IPS-18c (cell line): ENCODE results near the gene NUP62.
A peak's percentile ranks its signal among the peaks of the same experiment; 100 is the strongest.

Source experiments
- H3K4me3 ChIP-seq: 2 replicates; pipeline ENCODE4 v1.7.0; 2013; ENCODE audit warnings: low read depth, mild to moderate bottlenecking, low read length, moderate library complexity; ENCODE audit not compliant: insufficient read depth
- H3K9me3 ChIP-seq: one replicate; pipeline ENCODE4 v1.6.1; 2013; ENCODE audit warnings: mild to moderate bottlenecking, low read length, moderate library complexity; ENCODE audit not compliant: control insufficient read depth, insufficient read depth

Gene NUP62

GRCh38 chr19:49880162-49880869, 49.0 kb downstream of the NUP62 start:
- Histone ChIP-seq H3K9me3 (peaks cover 3% of the 10 kb centered on the region), H3K4me3 (no peak overlapping the region)

- peaks cover 3% of the 10 kb centered on the region for H3K9me3 ChIP-seq
- H3K4me3 ChIP-seq, result no peak overlapping the region
Measured at GRCh38 chr19:49879243-49879963, 49.9 kb downstream of the NUP62 start.

- H3K4me3 ChIP-seq, result peak overlapping the region; percentile 86
- H3K9me3 ChIP-seq, result peaks cover 3% of the 10 kb centered on the region
Measured at GRCh38 chr19:49878744-49879070, 50.6 kb downstream of the NUP62 start.

GRCh38 chr19:49877879-49878743, 51.2 kb downstream of the NUP62 start:
- peak overlapping the region; percentile 86 for H3K4me3 ChIP-seq
- peaks cover under 1% of the 10 kb centered on the region for H3K9me3 ChIP-seq

GRCh38 chr19:49877020-49877878, 52.1 kb downstream of the NUP62 start, which contains the start of the genes AKT1S1 and TBC1D17:
TSS of gene AKT1S1 (minus strand) at chr19:49877355. CDS start at chr19:49873295, 4,060 bp downstream.
TSS of gene TBC1D17 (plus strand) at chr19:49877702. CDS start at chr19:49877724, 22 bp downstream.
- Histone ChIP-seq H3K4me3 (peak within 1 kb of the TSS; percentile 99), H3K9me3 (no peaks in the 10 kb centered on the region)

- Histone ChIP-seq H3K9me3 (no peaks in the 10 kb centered on the region), H3K4me3 (peak overlapping the region; percentile 99)
Measured at GRCh38 chr19:49876422-49877019, 52.8 kb downstream of the NUP62 start.

GRCh38 chr19:49875857-49876421, 53.4 kb downstream of the NUP62 start:
- no peaks in the 10 kb centered on the region for H3K9me3 ChIP-seq
- peak overlapping the region; percentile 99 for H3K4me3 ChIP-seq

- peak overlapping the region; percentile 99 for H3K4me3 ChIP-seq
Measured at GRCh38 chr19:49875177-49875576, 54.1 kb downstream of the NUP62 start.

GRCh38 chr19:49874503-49875157, 54.7 kb downstream of the NUP62 start:
- Histone ChIP-seq H3K9me3 (no peaks in the 10 kb centered on the region), H3K4me3 (no peak overlapping the region; the same call in none of the 2 replicates)

More at GRCh38 chr19:49875177-49875576, 54.1 kb downstream of the NUP62 start:
- no peaks in the 10 kb centered on the region for H3K9me3 ChIP-seq

GRCh38 chr19:49873834-49874233, 55.5 kb downstream of the NUP62 start:
- H3K9me3 ChIP-seq, result no peaks in the 10 kb centered on the region
- H3K4me3 ChIP-seq, result no peak overlapping the region

- Histone ChIP-seq H3K4me3 (no peak overlapping the region), H3K9me3 (peaks cover 2% of the 10 kb centered on the region)
Measured at GRCh38 chr19:49873129-49873521, 56.2 kb downstream of the NUP62 start.

- Histone ChIP-seq H3K4me3 (no peak overlapping the region), H3K9me3 (peaks cover 2% of the 10 kb centered on the region)
Measured at GRCh38 chr19:49872245-49873128, 56.8 kb downstream of the NUP62 start.

GRCh38 chr19:49871349-49871985, 57.8 kb downstream of the NUP62 start:
- H3K4me3 ChIP-seq, result no peak overlapping the region
- H3K9me3 ChIP-seq, result peaks cover 2% of the 10 kb centered on the region

- Histone ChIP-seq H3K9me3 (peaks cover 2% of the 10 kb centered on the region), H3K4me3 (peak overlapping the region; percentile 62)
Measured at GRCh38 chr19:49870309-49870901, 58.9 kb downstream of the NUP62 start.
